MCF 10A (cell line): ENCODE results near the gene ZNF423. TPM values are rescaled to one million over a fixed set of nuclear protein-coding genes. Genes with fewer than 3 reads are reported as not detected.

Source experiments
- BruUV-seq: library from RNA; stranded (reverse); fragments of 400-500 nt; replicated peaks from 2 replicates; lab custom pipeline; 2021; lab: Mats Ljungman, UMichigan
- CTCF ChIA-PET: fragments of 300-600 bp; sonication (Branson Sonifier 250); formaldehyde crosslinking; extraction: SDS; loops from one replicate; lab custom pipeline; 2021; ENCODE audit warnings: antibody characterized with exemption, inconsistent platforms; lab: Yijun Ruan, JAX
- POLR2A ChIA-PET: fragments of 300-600, 350-650 bp; sonication (Branson Sonifier 250); formaldehyde crosslinking; extraction: SDS; loops from one replicate; lab custom pipeline; 2020; ENCODE audit warnings: antibody characterized with exemption, inconsistent platforms; lab: Yijun Ruan, JAX
- DNase-seq: peaks from one replicate; pipeline ENCODE4 v3.0.0-alpha.2; 2018; ENCODE audit not compliant: unreplicated experiment
- H3K27ac Mint-ChIP-seq: one replicate; pipeline ENCODE4 v1.8.0; 2022; ENCODE audit warnings: mild to moderate bottlenecking, low read depth, mixed read lengths; ENCODE audit not compliant: unreplicated experiment
- H3K27me3 Mint-ChIP-seq: one replicate; pipeline ENCODE4 v1.8.0; 2022; ENCODE audit warnings: mixed read lengths; ENCODE audit not compliant: insufficient read depth, unreplicated experiment
- H3K36me3 Mint-ChIP-seq: one replicate; pipeline ENCODE4 v1.8.0; 2022; ENCODE audit warnings: mild to moderate bottlenecking, moderate library complexity, mixed read lengths; ENCODE audit not compliant: insufficient read depth, unreplicated experiment
- H3K4me1 Mint-ChIP-seq: one replicate; pipeline ENCODE4 v1.8.0; 2022; ENCODE audit warnings: mixed read lengths; ENCODE audit not compliant: insufficient read depth, unreplicated experiment
- H3K4me3 Mint-ChIP-seq: one replicate; pipeline ENCODE4 v1.8.0; 2022; ENCODE audit warnings: mild to moderate bottlenecking, moderate library complexity, mixed read lengths; ENCODE audit not compliant: unreplicated experiment
- H3K9me3 Mint-ChIP-seq: one replicate; pipeline ENCODE4 v1.8.0; 2022; ENCODE audit warnings: mixed read lengths; ENCODE audit not compliant: unreplicated experiment
- intact Hi-C: fragments of 100-400 bp; cut with micrococcal nuclease; formaldehyde crosslinking; loops from 2 replicates; pipeline ENCODE4 v1.14.1; 2022
- total RNA-seq: library from RNA; stranded (reverse); gene quantifications from 2 replicates; pipeline ENCODE4 v1.2.3, GENCODE V29; 2022
- TF ChIP-seq, protein P1 (sequence below): fragments of 200-600 bp; IDR thresholded peaks from one replicate; pipeline ENCODE4 v1.8.0; 2022; ENCODE audit warnings: antibody characterized with exemption, mild to moderate bottlenecking; ENCODE audit not compliant: unreplicated experiment

ZNF423 gene
- total RNA-seq, 1 experiment from 2014 or later: not detected

GRCh38 chr16:49605536-49606254 is 250.2 kb downstream of the ZNF423 start:
- Mint-ChIP-seq H3K4me3 (no peak overlapping the region), H3K4me1 (no peaks in the 10 kb centered on the region), H3K36me3 (no peaks in the 10 kb centered on the region), H3K9me3 (no peaks in the 10 kb centered on the region), H3K27ac (no peak overlapping the region), H3K27me3 (peaks cover 90% of the 10 kb centered on the region)
- ChIA-PET POLR2A (no interaction called here), CTCF (interaction anchor here (0.7 kb wide), 1 partner anchor 13 kb away, joined by 3 read pairs; no protein-coding TSS in a partner anchor)
- BruUV-seq: no TSS peak
- no peak for DNase-seq
- TF ChIP-seq, protein P1, sequence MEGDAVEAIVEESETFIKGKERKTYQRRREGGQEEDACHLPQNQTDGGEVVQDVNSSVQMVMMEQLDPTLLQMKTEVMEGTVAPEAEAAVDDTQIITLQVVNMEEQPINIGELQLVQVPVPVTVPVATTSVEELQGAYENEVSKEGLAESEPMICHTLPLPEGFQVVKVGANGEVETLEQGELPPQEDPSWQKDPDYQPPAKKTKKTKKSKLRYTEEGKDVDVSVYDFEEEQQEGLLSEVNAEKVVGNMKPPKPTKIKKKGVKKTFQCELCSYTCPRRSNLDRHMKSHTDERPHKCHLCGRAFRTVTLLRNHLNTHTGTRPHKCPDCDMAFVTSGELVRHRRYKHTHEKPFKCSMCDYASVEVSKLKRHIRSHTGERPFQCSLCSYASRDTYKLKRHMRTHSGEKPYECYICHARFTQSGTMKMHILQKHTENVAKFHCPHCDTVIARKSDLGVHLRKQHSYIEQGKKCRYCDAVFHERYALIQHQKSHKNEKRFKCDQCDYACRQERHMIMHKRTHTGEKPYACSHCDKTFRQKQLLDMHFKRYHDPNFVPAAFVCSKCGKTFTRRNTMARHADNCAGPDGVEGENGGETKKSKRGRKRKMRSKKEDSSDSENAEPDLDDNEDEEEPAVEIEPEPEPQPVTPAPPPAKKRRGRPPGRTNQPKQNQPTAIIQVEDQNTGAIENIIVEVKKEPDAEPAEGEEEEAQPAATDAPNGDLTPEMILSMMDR: no peak
- intact Hi-C loops: loop anchor here (5.0 kb wide), 2 partner anchors 152 to 252 kb away; partner anchors contain the start of gene ZNF423

DNA sequence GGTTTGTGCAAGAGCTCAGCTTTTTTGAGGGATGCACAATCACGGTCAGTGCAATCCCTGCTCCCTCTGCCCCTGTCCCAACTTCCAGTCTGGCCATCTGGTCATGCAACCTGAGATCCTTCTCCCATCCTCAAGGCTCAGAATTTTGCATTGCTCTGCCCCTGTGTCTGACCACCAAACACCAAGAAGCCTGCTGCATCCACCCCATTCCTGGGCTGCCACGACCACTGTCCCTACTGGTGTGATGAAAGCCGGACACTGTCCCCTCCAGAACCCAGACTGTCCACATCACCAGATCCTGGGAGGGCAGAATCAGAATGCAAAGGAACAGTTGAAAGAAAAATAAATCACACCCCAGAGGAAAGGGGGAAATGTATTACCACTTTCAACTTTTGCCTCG is 251.3 kb downstream of the ZNF423 start:
- ChIA-PET CTCF (no interaction called here), POLR2A (no interaction called here)
- intact Hi-C loops: loop anchor here (5.0 kb wide), 2 partner anchors 153 to 253 kb away; partner anchors contain the start of gene ZNF423
- Mint-ChIP-seq H3K9me3 (no peaks in the 10 kb centered on the region), H3K4me3 (no peak overlapping the region), H3K27ac (no peak overlapping the region), H3K36me3 (no peaks in the 10 kb centered on the region), H3K4me1 (no peaks in the 10 kb centered on the region), H3K27me3 (peaks cover 90% of the 10 kb centered on the region)
- no peak for DNase-seq
- no TSS peak for BruUV-seq
- TF ChIP-seq, protein P1: no peak

- CTCF ChIA-PET: interaction anchor here (0.5 kb wide), 1 partner anchor 9 kb away, joined by 4 read pairs; no protein-coding TSS in a partner anchor
- intact Hi-C loops: no loop called here
- TF ChIP-seq, protein P1: no peak
Observed at GRCh38 chr16:49603956-49604355, 252.0 kb downstream of the ZNF423 start.

DNA sequence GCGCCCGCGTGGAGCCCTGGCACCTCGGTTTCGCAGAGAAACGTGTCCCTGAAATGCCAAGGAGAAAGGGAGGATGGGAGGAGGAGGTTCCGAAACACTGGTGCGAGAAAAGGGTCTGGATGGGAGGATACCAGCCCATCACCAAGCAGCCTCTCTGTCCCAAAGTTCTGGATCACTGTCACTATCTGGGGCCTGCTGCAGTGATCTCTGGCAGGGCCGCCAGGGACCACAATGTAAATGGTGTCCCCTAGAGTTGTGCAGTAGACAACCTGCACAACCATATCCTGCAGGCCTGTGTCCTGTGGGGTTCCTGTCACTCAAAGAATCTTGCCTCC is 253.0 kb downstream of the ZNF423 start:
- ChIA-PET CTCF (interaction anchor here (0.6 to 1.1 kb wide), 2 partner anchors 11 to 1180 kb away, joined by 3 read pairs; no protein-coding TSS in a partner anchor), POLR2A (no interaction called here)
- BruUV-seq: no TSS peak
- H3K4me1 Mint-ChIP-seq: no peaks in the 10 kb centered on the region
- H3K9me3 Mint-ChIP-seq: no peaks in the 10 kb centered on the region
- intact Hi-C loops: no loop called here
- no peak for DNase-seq
- H3K36me3 Mint-ChIP-seq: no peaks in the 10 kb centered on the region
- peaks cover 90% of the 10 kb centered on the region for H3K27me3 Mint-ChIP-seq
- TF ChIP-seq, protein P1: no peak
- no peak overlapping the region for H3K4me3 Mint-ChIP-seq
- no peak overlapping the region for H3K27ac Mint-ChIP-seq

More at GRCh38 chr16:49603956-49604355, 252.0 kb downstream of the ZNF423 start:
- POLR2A ChIA-PET: no interaction called here
- peaks cover 90% of the 10 kb centered on the region for H3K27me3 Mint-ChIP-seq
- H3K36me3 Mint-ChIP-seq: no peaks in the 10 kb centered on the region
- BruUV-seq: no TSS peak
- H3K4me3 Mint-ChIP-seq: no peak overlapping the region
- H3K27ac Mint-ChIP-seq: no peak overlapping the region
- H3K4me1 Mint-ChIP-seq: no peaks in the 10 kb centered on the region
- no peak for DNase-seq
- H3K9me3 Mint-ChIP-seq: no peaks in the 10 kb centered on the region
